Neuronal stem cell (in vitro differentiated cells): Measurements from ENCODE around the gene SLC7A14.

Experiments
- DNase-seq: peaks from one replicate; pipeline ENCODE4 v3.0.0-alpha.2; 2013; ENCODE audit warnings: low spot score
- H2AFZ ChIP-seq: one replicate; pipeline ENCODE4 v1.6.1; 2013; ENCODE audit warnings: mild to moderate bottlenecking, low read length, inconsistent platforms
- H2AK5ac ChIP-seq: 2 replicates; pipeline ENCODE4 v1.6.1; 2013; ENCODE audit warnings: low read depth, mild to moderate bottlenecking, inconsistent platforms, low read length, moderate library complexity, mixed read lengths
- H2BK120ac ChIP-seq: 2 replicates; pipeline ENCODE4 v1.6.1; 2013; ENCODE audit warnings: low read depth, mild to moderate bottlenecking, inconsistent platforms, low read length, moderate library complexity, mixed read lengths
- H2BK12ac ChIP-seq: one replicate; pipeline ENCODE4 v1.6.1; 2013; ENCODE audit warnings: low read length, inconsistent platforms
- H2BK15ac ChIP-seq: 2 replicates; pipeline ENCODE4 v1.6.1; 2013; ENCODE audit warnings: mild to moderate bottlenecking, low read length, inconsistent platforms, mixed read lengths
- H2BK5ac ChIP-seq: one replicate; pipeline ENCODE4 v1.6.1; 2013; ENCODE audit warnings: inconsistent platforms, mild to moderate bottlenecking, low read length, moderate library complexity
- H3K14ac ChIP-seq: one replicate; pipeline ENCODE4 v1.6.1; 2013; ENCODE audit warnings: low read length, inconsistent platforms
- H3K18ac ChIP-seq: 2 replicates; pipeline ENCODE4 v1.6.1; 2013; ENCODE audit warnings: low read length, inconsistent platforms
- H3K23ac ChIP-seq: 2 replicates; pipeline ENCODE4 v1.6.1; 2013; ENCODE audit warnings: low read depth, mild to moderate bottlenecking, mixed read lengths, low read length, inconsistent platforms; ENCODE audit not compliant: poor library complexity
- H3K27ac ChIP-seq: replicated peaks from 3 replicates; pipeline ENCODE4 v1.5.1; 2013; ENCODE audit warnings: low read length, inconsistent platforms
- H3K27me3 ChIP-seq, 3 experiments: 2 replicates each; pipeline ENCODE4 v1.6.1; 2013; ENCODE audit warnings: low read length in 3 of 3, mild to moderate bottlenecking in 2 of 3, inconsistent platforms in 1 of 3, low read depth in 1 of 3, mixed read lengths in 1 of 3, moderate library complexity in 1 of 3; ENCODE audit not compliant: control insufficient read depth in 3 of 3, insufficient read depth in 3 of 3
- H3K36me3 ChIP-seq, 2 donors: replicated peaks in 1 of 2; 2 replicates each; pipeline ENCODE4 v1.6.1; 2013; ENCODE audit warnings: low read length in 2 of 2; ENCODE audit not compliant: control insufficient read depth in 2 of 2, insufficient read depth in 2 of 2
- H3K4ac ChIP-seq: 2 replicates; pipeline ENCODE4 v1.6.1; 2013; ENCODE audit warnings: inconsistent platforms, mild to moderate bottlenecking, low read length, moderate library complexity
- H3K4me1 ChIP-seq, 2 donors: 1 replicate in 1 of 2; 2 replicates in 1 of 2; pipeline ENCODE4 v1.6.1; 2013; ENCODE audit warnings: low read length in 2 of 2, low read depth in 1 of 2; ENCODE audit not compliant: control insufficient read depth in 2 of 2, insufficient read depth in 1 of 2
- H3K4me2 ChIP-seq: one replicate; pipeline ENCODE4 v1.6.1; 2013; ENCODE audit warnings: mild to moderate bottlenecking, low read length, inconsistent platforms; ENCODE audit not compliant: insufficient read depth, poor library complexity, severe bottlenecking
- H3K4me3 ChIP-seq, 2 donors: 2 replicates each; pipeline ENCODE4 v1.5.1; 2013; ENCODE audit warnings: low read length in 2 of 2, mild to moderate bottlenecking in 2 of 2, inconsistent platforms in 1 of 2, moderate library complexity in 1 of 2
- H3K79me1 ChIP-seq: one replicate; pipeline ENCODE4 v1.6.1; 2013; ENCODE audit warnings: low read depth, mild to moderate bottlenecking, inconsistent platforms, low read length, moderate library complexity
- H3K9ac ChIP-seq: one replicate; pipeline ENCODE4 v1.6.1; 2013; ENCODE audit warnings: mild to moderate bottlenecking, low read depth, low read length, inconsistent platforms; ENCODE audit not compliant: poor library complexity
- H3K9me3 ChIP-seq, 2 donors: replicated peaks in 1 of 2; 2 replicates each; pipeline versions ENCODE3 to v1.6.1; 2013; ENCODE audit warnings: low read length in 2 of 2, mild to moderate bottlenecking in 2 of 2, inconsistent platforms in 1 of 2, low read depth in 1 of 2, mixed read lengths in 1 of 2, moderate library complexity in 1 of 2; ENCODE audit not compliant: control insufficient read depth in 2 of 2, insufficient read depth in 1 of 2
- H4K8ac ChIP-seq: one replicate; pipeline ENCODE4 v1.6.1; 2013; ENCODE audit warnings: low read depth, mild to moderate bottlenecking, inconsistent platforms, low read length, moderate library complexity
- H4K91ac ChIP-seq: one replicate; pipeline ENCODE4 v1.6.1; 2013; ENCODE audit warnings: low read length, low read depth, mild to moderate bottlenecking, inconsistent platforms; ENCODE audit not compliant: poor library complexity
- WGBS, 2 donors: extraction: QIAGEN DNeasy Blood & Tissue Kit; methylation state at CpG; one replicate each; pipeline ENCODE4 v1.1.7; 2013; ENCODE audit warnings: missing lambda C conversion rate in 2 of 2, mixed read lengths in 1 of 2; ENCODE audit not compliant: insufficient read length in 2 of 2, insufficient replicate concordance in 1 of 2; ENCODE audit errors: extremely low coverage in 2 of 2; 5-methylcytosine and 5-hydroxymethylcytosine counted together

SLC7A14 gene

GRCh38 chr3:170502297-170502696 lies 83.6 kb downstream of the SLC7A14 start:
- H4K91ac ChIP-seq = no peak overlapping the region
- no peak overlapping the region for H2BK15ac ChIP-seq
- H2BK120ac ChIP-seq = no peak overlapping the region
- no peak overlapping the region for H3K9ac ChIP-seq
- H3K9me3 ChIP-seq = no peaks in the 10 kb centered on the region
- H2AFZ ChIP-seq = no peak overlapping the region
- no peak overlapping the region for H3K4me3 ChIP-seq
- no peak overlapping the region for H3K14ac ChIP-seq
- no peaks in the 10 kb centered on the region for H3K36me3 ChIP-seq
- H2BK12ac ChIP-seq = no peak overlapping the region
- no peaks in the 10 kb centered on the region for H3K79me1 ChIP-seq
- no peak overlapping the region for H3K23ac ChIP-seq
- no peak overlapping the region for H3K27ac ChIP-seq
- WGBS, 2 donors = no CpG with 5 or more reads among the region's 1 CpG
- no peak overlapping the region for H2BK5ac ChIP-seq
- no peak overlapping the region for H4K8ac ChIP-seq
- no peak for DNase-seq
- H3K27me3 ChIP-seq = peaks cover 0 to 2% (median 0%) of the 10 kb centered on the region in 3 experiments
- no peak overlapping the region for H3K4me2 ChIP-seq
- H2AK5ac ChIP-seq = no peak overlapping the region
- H3K18ac ChIP-seq = no peak overlapping the region
- H3K4me1 ChIP-seq = no peaks in the 10 kb centered on the region
- no peak overlapping the region for H3K4ac ChIP-seq

GRCh38 chr3:170500995-170501394 lies 84.9 kb downstream of the SLC7A14 start:
- Histone ChIP-seq H2AK5ac (no peak overlapping the region), H3K4me1 (no peaks in the 10 kb centered on the region), H3K27me3 (peaks cover 0 to 2% (median 0%) of the 10 kb centered on the region in 3 experiments), H4K8ac (no peak overlapping the region), H3K18ac (no peak overlapping the region), H3K9ac (no peak overlapping the region), H2BK12ac (no peak overlapping the region), H3K79me1 (no peaks in the 10 kb centered on the region), H3K27ac (no peak overlapping the region), H3K23ac (no peak overlapping the region), H3K4ac (no peak overlapping the region), H3K4me2 (no peak overlapping the region), H3K4me3 (no peak overlapping the region), H2BK120ac (no peak overlapping the region), H2BK15ac (no peak overlapping the region), H4K91ac (no peak overlapping the region), H2BK5ac (no peak overlapping the region), H3K36me3 (no peaks in the 10 kb centered on the region), H3K14ac (no peak overlapping the region), H2AFZ (no peak overlapping the region), H3K9me3 (no peaks in the 10 kb centered on the region)
- no CpG with 5 or more reads among the region's 7 CpGs for WGBS, 2 donors
- no peak for DNase-seq

- Histone ChIP-seq H3K9me3 (no peaks in the 10 kb centered on the region), H3K14ac (no peak overlapping the region), H3K27ac (no peak overlapping the region), H3K23ac (no peak overlapping the region), H2BK120ac (no peak overlapping the region), H3K4me1 (no peaks in the 10 kb centered on the region), H3K9ac (no peak overlapping the region), H3K4me3 (no peak overlapping the region), H2AFZ (no peak overlapping the region), H3K36me3 (no peaks in the 10 kb centered on the region), H3K4ac (no peak overlapping the region), H2BK15ac (no peak overlapping the region), H3K79me1 (no peaks in the 10 kb centered on the region), H3K18ac (no peak overlapping the region), H3K27me3 (peaks cover 0 to 2% (median 0%) of the 10 kb centered on the region in 3 experiments), H2BK5ac (no peak overlapping the region), H3K4me2 (no peak overlapping the region), H4K8ac (no peak overlapping the region), H4K91ac (no peak overlapping the region), H2AK5ac (no peak overlapping the region), H2BK12ac (no peak overlapping the region)
- no CpG with 5 or more reads among the region's 2 CpGs for WGBS, 2 donors
- no peak for DNase-seq
Observed at GRCh38 chr3:170500462-170500861, 85.4 kb downstream of the SLC7A14 start.

- Histone ChIP-seq H3K9me3 (no peaks in the 10 kb centered on the region), H3K27me3 (peaks cover 0 to 2% (median 0%) of the 10 kb centered on the region in 3 experiments), H2BK12ac (no peak overlapping the region), H3K36me3 (no peaks in the 10 kb centered on the region), H3K4me1 (no peaks in the 10 kb centered on the region), H3K14ac (no peak overlapping the region), H2BK15ac (no peak overlapping the region), H2AK5ac (no peak overlapping the region), H4K8ac (no peak overlapping the region), H3K4ac (no peak overlapping the region), H3K9ac (no peak overlapping the region), H3K79me1 (no peaks in the 10 kb centered on the region), H2BK5ac (no peak overlapping the region), H2AFZ (no peak overlapping the region), H3K27ac (no peak overlapping the region), H3K23ac (no peak overlapping the region), H2BK120ac (no peak overlapping the region), H4K91ac (no peak overlapping the region), H3K18ac (no peak overlapping the region), H3K4me2 (no peak overlapping the region), H3K4me3 (no peak overlapping the region)
- no CpG with 5 or more reads among the region's 3 CpGs for WGBS, 2 donors
- no peak for DNase-seq
Observed at GRCh38 chr3:170499562-170500156, 86.2 kb downstream of the SLC7A14 start.
